ENCODE data around the gene IPO11.

Gene IPO11

DNA sequence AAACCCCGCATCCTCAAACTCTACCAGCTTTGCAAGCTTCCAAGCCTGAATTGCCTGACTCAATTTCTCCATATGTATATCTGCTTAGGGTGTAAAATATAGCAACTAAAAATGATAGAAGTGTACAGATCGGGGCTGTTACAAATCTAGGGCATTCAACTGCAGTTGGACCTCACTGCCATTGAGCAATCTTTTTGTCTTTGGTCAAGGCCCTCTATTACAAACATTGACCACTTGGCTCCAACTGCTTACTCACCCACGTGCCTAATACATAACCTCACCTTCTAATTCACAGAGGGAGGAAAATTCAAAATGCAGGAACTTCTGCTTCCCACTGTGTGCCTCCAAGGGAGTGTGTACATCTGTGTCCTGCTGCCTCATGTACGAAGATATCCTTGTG lies 176.1 kb downstream of the IPO11 start:
- H3K4me1 ChIP-seq (ENCODE audit: insufficient read depth, poor library complexity, severe bottlenecking): no peaks in the 10 kb centered on the region
- H3K36me3 ChIP-seq (ENCODE audit: low read depth): peaks cover 29% of the 10 kb centered on the region
- H3K9me3 ChIP-seq (ENCODE audit: severe bottlenecking): no peaks in the 10 kb centered on the region
- H3K27me3 ChIP-seq (ENCODE audit: insufficient read depth, poor library complexity, severe bottlenecking): no peaks in the 10 kb centered on the region
- ATAC-seq (ENCODE audit: low read depth): no peak
- H3K27ac ChIP-seq (ENCODE audit: poor library complexity, severe bottlenecking): no peak overlapping the region
- no peak overlapping the region for H3K4me3 ChIP-seq (ENCODE audit: severe bottlenecking)
- TF ChIP-seq CTCF (IDR thresholded peaks at IDR 0.05; ENCODE audit: poor library complexity, severe bottlenecking): no peak
- no peak for DNase-seq (ENCODE audit: low spot score)

GRCh38 chr5:62589504-62589903 lies 176.9 kb downstream of the IPO11 start:
- Histone ChIP-seq H3K4me3 (ENCODE audit: severe bottlenecking) (no peak overlapping the region), H3K27me3 (ENCODE audit: insufficient read depth, poor library complexity, severe bottlenecking) (no peaks in the 10 kb centered on the region), H3K27ac (ENCODE audit: poor library complexity, severe bottlenecking) (no peak overlapping the region), H3K9me3 (ENCODE audit: severe bottlenecking) (no peaks in the 10 kb centered on the region), H3K36me3 (ENCODE audit: low read depth) (peaks cover 35% of the 10 kb centered on the region), H3K4me1 (ENCODE audit: insufficient read depth, poor library complexity, severe bottlenecking) (no peaks in the 10 kb centered on the region)
- ATAC-seq (ENCODE audit: low read depth) (no peak), DNase-seq (ENCODE audit: low spot score) (no peak)
- no peak for TF ChIP-seq CTCF (IDR thresholded peaks at IDR 0.05; ENCODE audit: poor library complexity, severe bottlenecking)

GRCh38 chr5:62590387-62590786 lies 177.8 kb downstream of the IPO11 start:
- H3K27me3 ChIP-seq (ENCODE audit: insufficient read depth, poor library complexity, severe bottlenecking): no peaks in the 10 kb centered on the region
- H3K4me1 ChIP-seq (ENCODE audit: insufficient read depth, poor library complexity, severe bottlenecking): no peaks in the 10 kb centered on the region
- H3K4me3 ChIP-seq (ENCODE audit: severe bottlenecking): no peak overlapping the region
- TF ChIP-seq CTCF (IDR thresholded peaks at IDR 0.05; ENCODE audit: poor library complexity, severe bottlenecking): no peak
- H3K9me3 ChIP-seq (ENCODE audit: severe bottlenecking): no peaks in the 10 kb centered on the region
- DNase-seq (ENCODE audit: low spot score) (no peak), ATAC-seq (ENCODE audit: low read depth) (no peak)
- H3K36me3 ChIP-seq (ENCODE audit: low read depth): peaks cover 35% of the 10 kb centered on the region
- H3K27ac ChIP-seq (ENCODE audit: poor library complexity, severe bottlenecking): no peak overlapping the region

DNA sequence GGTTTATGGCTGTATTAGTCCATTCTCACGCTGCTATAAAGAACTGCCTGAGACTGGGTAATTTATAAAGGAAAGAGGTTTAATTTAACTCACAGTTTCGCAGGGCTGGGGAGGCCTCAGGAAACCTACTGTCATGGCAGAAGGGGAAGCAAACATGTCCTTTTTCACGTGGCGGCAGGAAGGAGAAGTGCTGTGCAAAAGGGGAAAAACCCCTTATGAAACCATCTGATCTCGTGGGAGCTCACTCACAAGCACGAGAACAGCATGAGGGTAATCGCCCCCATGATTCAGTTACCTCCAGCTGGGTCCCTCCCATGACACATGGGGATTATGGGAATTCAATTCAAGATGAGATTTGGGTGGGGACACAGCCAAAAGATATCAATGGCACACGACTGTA lies 180.0 kb downstream of the IPO11 start:
- Histone ChIP-seq H3K4me3 (ENCODE audit: severe bottlenecking) (no peak overlapping the region), H3K27me3 (ENCODE audit: insufficient read depth, poor library complexity, severe bottlenecking) (no peaks in the 10 kb centered on the region), H3K4me1 (ENCODE audit: insufficient read depth, poor library complexity, severe bottlenecking) (no peaks in the 10 kb centered on the region), H3K36me3 (ENCODE audit: low read depth) (peaks cover 35% of the 10 kb centered on the region), H3K27ac (ENCODE audit: poor library complexity, severe bottlenecking) (no peak overlapping the region), H3K9me3 (ENCODE audit: severe bottlenecking) (no peaks in the 10 kb centered on the region)
- no peak for DNase-seq (ENCODE audit: low spot score)
- TF ChIP-seq CTCF (IDR thresholded peaks at IDR 0.05; ENCODE audit: poor library complexity, severe bottlenecking): no peak
- ATAC-seq (ENCODE audit: low read depth): no peak

GRCh38 chr5:62593331-62593730 lies 180.8 kb downstream of the IPO11 start:
- TF ChIP-seq CTCF (IDR thresholded peaks at IDR 0.05; ENCODE audit: poor library complexity, severe bottlenecking): no peak
- no peak for ATAC-seq (ENCODE audit: low read depth)
- no peaks in the 10 kb centered on the region for H3K9me3 ChIP-seq (ENCODE audit: severe bottlenecking)

More at GRCh38 chr5:62593331-62593730, 180.8 kb downstream of the IPO11 start:
- Histone ChIP-seq H3K27me3 (ENCODE audit: insufficient read depth, poor library complexity, severe bottlenecking) (no peaks in the 10 kb centered on the region), H3K36me3 (ENCODE audit: low read depth) (peaks cover 35% of the 10 kb centered on the region), H3K27ac (ENCODE audit: poor library complexity, severe bottlenecking) (no peak overlapping the region), H3K4me3 (ENCODE audit: severe bottlenecking) (no peak overlapping the region), H3K4me1 (ENCODE audit: insufficient read depth, poor library complexity, severe bottlenecking) (no peaks in the 10 kb centered on the region)
- DNase-seq (ENCODE audit: low spot score): no peak
